HEK293 (cell line): ENCODE measurements around the gene TRIM46.
A peak's percentile ranks its signal among the peaks of the same experiment; 100 is the strongest.

Experiments used
- CTCF ChIA-PET: fragments of 350-600 bp; formaldehyde crosslinking; extraction: SDS; loops from one replicate; lab custom pipeline; 2021; ENCODE audit warnings: antibody characterized with exemption; lab: Yijun Ruan, JAX
- POLR2A ChIA-PET: fragments of 300-600 bp; formaldehyde crosslinking; extraction: SDS; loops from one replicate; lab custom pipeline; 2020; ENCODE audit warnings: antibody characterized with exemption, inconsistent platforms; lab: Yijun Ruan, JAX
- H3K27ac ChIP-seq: fragments of 200-500 bp; sonication (Bioruptor generic); 2 replicates; pipeline ENCODE4 v1.5.1; 2014; ENCODE audit warnings: low read depth, low read length, control low read depth, inconsistent platforms; ENCODE audit errors: extremely low read depth
- H3K36me3 ChIP-seq, 2 experiments: fragments of 200-500 bp in 1 of 2; sonication (Bioruptor generic) in 1 of 2; 1 replicate in 1 of 2; 2 replicates in 1 of 2; pipeline ENCODE4 v1.5.1; 2014 to 2017; ENCODE audit warnings: inconsistent platforms in 2 of 2, low read length in 2 of 2; ENCODE audit not compliant: control insufficient read depth in 2 of 2, insufficient read depth in 1 of 2
- H3K4me1 ChIP-seq: fragments of 200-500 bp; sonication (Bioruptor generic); 2 replicates; pipeline ENCODE4 v1.5.1; 2014; ENCODE audit warnings: mild to moderate bottlenecking, low read length, inconsistent platforms; ENCODE audit not compliant: control insufficient read depth, insufficient read depth
- H3K4me3 ChIP-seq: 2 replicates; pipeline ENCODE4 v1.5.1; 2011; ENCODE audit warnings: low read depth, mild to moderate bottlenecking, control low read depth, low read length, moderate library complexity
- H3K9me3 ChIP-seq: fragments of 200-500 bp; sonication (Bioruptor generic); 2 replicates; pipeline ENCODE4 v1.5.1; 2014; ENCODE audit warnings: low read depth, low read length, inconsistent platforms; ENCODE audit not compliant: control insufficient read depth, insufficient read depth
- GLI4 ChIP-seq: fragments of 450-650 bp; formaldehyde crosslinking; IDR thresholded peaks from 2 replicates; pipeline ENCODE4 v1.5.1; 2016; ENCODE audit warnings: missing biosample characterization, missing genetic modification characterization
- HOXA7 ChIP-seq: sonication (generic); formaldehyde crosslinking; IDR thresholded peaks from 2 replicates; pipeline ENCODE4 v1.8.1; 2022; ENCODE audit warnings: missing genetic modification reagents, borderline replicate concordance
- MEIS1 ChIP-seq: sonication (generic); formaldehyde crosslinking; IDR thresholded peaks from 2 replicates; pipeline ENCODE4 v1.8.1; 2022; ENCODE audit warnings: missing genetic modification reagents, mild to moderate bottlenecking, borderline replicate concordance
- REST ChIP-seq: fragments of 450-650 bp; formaldehyde crosslinking; IDR thresholded peaks from 2 replicates; pipeline ENCODE4 v1.5.1; 2016; ENCODE audit warnings: missing biosample characterization, missing genetic modification characterization
- SP2 ChIP-seq: fragments of 450-650 bp; formaldehyde crosslinking; IDR thresholded peaks from 2 replicates; pipeline ENCODE4 v1.5.1; 2016; ENCODE audit warnings: missing biosample characterization, missing genetic modification characterization
- SP7 ChIP-seq: fragments of 450-650 bp; formaldehyde crosslinking; IDR thresholded peaks from 2 replicates; pipeline ENCODE4 v1.5.1; 2016; ENCODE audit warnings: missing biosample characterization, missing genetic modification characterization
- TRIM28 ChIP-seq: IDR thresholded peaks from 2 replicates; pipeline ENCODE4 v1.6.1; 2011; ENCODE audit warnings: low read length, control low read depth, borderline replicate concordance
- YY1 ChIP-seq: fragments of 450-650 bp; formaldehyde crosslinking; IDR thresholded peaks from 2 replicates; pipeline ENCODE4 v1.5.1; 2018; ENCODE audit warnings: missing biosample characterization, missing genetic modification characterization
- ZBTB10 ChIP-seq: fragments of 450-650 bp; formaldehyde crosslinking; IDR thresholded peaks from 2 replicates; pipeline ENCODE4 v1.5.1; 2016; ENCODE audit warnings: missing biosample characterization, missing genetic modification characterization
- ZFHX2 ChIP-seq: fragments of 450-650 bp; formaldehyde crosslinking; conservative IDR thresholded peaks from 2 replicates; pipeline ENCODE4 v1.5.1; 2016; ENCODE audit warnings: missing biosample characterization, missing genetic modification characterization
- ZNF157 ChIP-seq: fragments of 450-650 bp; formaldehyde crosslinking; IDR thresholded peaks from 2 replicates; pipeline ENCODE4 v1.5.1; 2016; ENCODE audit warnings: missing biosample characterization, missing genetic modification characterization
- ZNF221 ChIP-seq: fragments of 450-650 bp; formaldehyde crosslinking; IDR thresholded peaks from 2 replicates; pipeline ENCODE4 v1.5.1; 2017; ENCODE audit warnings: missing biosample characterization, missing genetic modification characterization, borderline replicate concordance
- ZNF223 ChIP-seq: fragments of 450-650 bp; formaldehyde crosslinking; IDR thresholded peaks from 2 replicates; pipeline ENCODE4 v1.5.1; 2016; ENCODE audit warnings: missing biosample characterization, missing genetic modification characterization
- ZNF274 ChIP-seq, 2 experiments: fragments of 200-500 bp in 1 of 2; fragments of 450-650 bp in 1 of 2; sonication (Bioruptor generic) in 1 of 2; formaldehyde crosslinking in 1 of 2; IDR thresholded peaks; 2 replicates each; pipeline versions ENCODE4 v1.5.1 to v1.6.1; 2014 to 2016; ENCODE audit warnings: borderline replicate concordance in 1 of 2, inconsistent platforms in 1 of 2, low read length in 1 of 2, missing biosample characterization in 1 of 2, missing genetic modification characterization in 1 of 2
- ZNF324 ChIP-seq: fragments of 450-650 bp; formaldehyde crosslinking; IDR thresholded peaks from 2 replicates; pipeline ENCODE4 v1.5.1; 2016; ENCODE audit warnings: missing biosample characterization, missing genetic modification characterization
- ZNF366 ChIP-seq: fragments of 450-650 bp; formaldehyde crosslinking; conservative IDR thresholded peaks from 2 replicates; pipeline ENCODE4 v1.5.1; 2016; ENCODE audit warnings: missing biosample characterization, missing genetic modification characterization
- ZNF37A ChIP-seq: fragments of 450-650 bp; IDR thresholded peaks from 2 replicates; pipeline ENCODE4 v1.5.1; 2018; ENCODE audit warnings: missing biosample characterization, missing genetic modification characterization
- ZNF398 ChIP-seq: fragments of 450-650 bp; formaldehyde crosslinking; IDR thresholded peaks from 2 replicates; pipeline ENCODE4 v1.5.1; 2017; ENCODE audit warnings: missing biosample characterization, missing genetic modification characterization
- ZNF449 ChIP-seq: fragments of 450-650 bp; formaldehyde crosslinking; IDR thresholded peaks from 2 replicates; pipeline ENCODE4 v1.5.1; 2017; ENCODE audit warnings: missing biosample characterization, mild to moderate bottlenecking, missing genetic modification characterization, moderate library complexity
- ZNF501 ChIP-seq: fragments of 450-650 bp; formaldehyde crosslinking; IDR thresholded peaks from 2 replicates; pipeline ENCODE4 v1.5.1; 2016; ENCODE audit warnings: missing biosample characterization, missing genetic modification characterization
- ZNF555 ChIP-seq: fragments of 450-650 bp; formaldehyde crosslinking; conservative IDR thresholded peaks from 2 replicates; pipeline ENCODE4 v1.5.1; 2017; ENCODE audit warnings: missing biosample characterization, mild to moderate bottlenecking, missing genetic modification characterization, inconsistent platforms
- ZNF654 ChIP-seq: fragments of 450-650 bp; formaldehyde crosslinking; IDR thresholded peaks from 2 replicates; pipeline ENCODE4 v1.5.1; 2016; ENCODE audit warnings: low read depth, missing biosample characterization, missing genetic modification characterization
- ZNF785 ChIP-seq: fragments of 450-650 bp; formaldehyde crosslinking; IDR thresholded peaks from 2 replicates; pipeline ENCODE4 v1.5.1; 2016; ENCODE audit warnings: missing biosample characterization, missing genetic modification characterization
- ZSCAN18 ChIP-seq: fragments of 450-650 bp; formaldehyde crosslinking; IDR thresholded peaks from 2 replicates; pipeline ENCODE4 v1.5.1; 2016; ENCODE audit warnings: missing biosample characterization, missing genetic modification characterization
- ZXDB ChIP-seq: fragments of 450-650 bp; formaldehyde crosslinking; IDR thresholded peaks from 2 replicates; pipeline ENCODE4 v1.5.1; 2016; ENCODE audit warnings: missing biosample characterization, missing genetic modification characterization

TRIM46 gene

GRCh38 chr1:155125946-155126555, 47.6 kb upstream of the TRIM46 start (continued):
- no peak for TF ChIP-seq ZNF274 (IDR thresholded peaks at IDR 0.05; ENCODE audit: low read length)
- TF ChIP-seq ZNF274 (tag by site-specific recombination; IDR thresholded peaks at IDR 0.05; ENCODE audit: borderline replicate concordance): no peak
- 0 out of 2 replicates have a peak, but pooled peaks have one; percentile 16 for TF ChIP-seq TRIM28
- TF ChIP-seq ZNF366 (tag by site-specific recombination): peak; percentile 54
- no peak for TF ChIP-seq ZSCAN18 (tag by site-specific recombination)
- no peak for TF ChIP-seq ZNF37A (tag by site-specific recombination)
- no peak for TF ChIP-seq ZNF157
- no peak for TF ChIP-seq ZFHX2 (tag by site-specific recombination)
- no peak for TF ChIP-seq REST (tag by site-specific recombination)
- TF ChIP-seq ZNF555 (tag by site-specific recombination): no peak
- no peak for TF ChIP-seq ZNF785
- peak; percentile 25; the same call in 1 of the 2 replicates for TF ChIP-seq ZNF449 (tag by site-specific recombination)
- peak; percentile 96 for TF ChIP-seq SP7 (tag by site-specific recombination)
- peak; percentile 91 for TF ChIP-seq ZNF501 (tag by site-specific recombination)
- TF ChIP-seq YY1 (tag by site-specific recombination): no peak
- no peak for TF ChIP-seq SP2 (tag by site-specific recombination)
- no peak; the same call in 1 of the 2 replicates for TF ChIP-seq GLI4 (tag by site-specific recombination)

- peak overlapping the region; percentile 62 for H3K4me3 ChIP-seq
- H3K27ac ChIP-seq: peak overlapping the region; percentile 73
- ChIA-PET CTCF (interaction anchor here (1.4 to 2.6 kb wide), 4 partner anchors 32 to 46 kb away, joined by 5 to 17 read pairs (median 6); partner anchors contain the start of gene KRTCAP2), POLR2A (interaction anchor here (0.7 to 2.9 kb wide), 6 partner anchors 8 to 46 kb away, joined by 3 to 9 read pairs (median 6); partner anchors contain the start of genes KRTCAP2 and SLC50A1)
- H3K36me3 ChIP-seq: peaks cover 0 to 10% of the 10 kb centered on the region in 2 experiments; a peak in 1 of 3 replicates
- H3K9me3 ChIP-seq: no peaks in the 10 kb centered on the region
- peaks cover 21% of the 10 kb centered on the region for H3K4me1 ChIP-seq
- no peak for TF ChIP-seq ZNF223 (tag by site-specific recombination)
- peak; percentile 28; the same call in 1 of the 2 replicates for TF ChIP-seq ZBTB10
- no peak; the same call in 1 of the 2 replicates for TF ChIP-seq ZXDB (tag by site-specific recombination)
- TF ChIP-seq ZNF654 (tag by site-specific recombination): no peak
- TF ChIP-seq ZNF221 (tag by site-specific recombination): no peak
- TF ChIP-seq ZFHX2 (tag by site-specific recombination): peak; percentile 97
- peak; percentile 5; the same call in 1 of the 2 replicates for TF ChIP-seq ZNF324 (tag by site-specific recombination)
- no peak for TF ChIP-seq HOXA7 (CRISPR knock-in tag)
- TF ChIP-seq MEIS1 (CRISPR knock-in tag): no peak
- TF ChIP-seq ZNF398 (tag by site-specific recombination): peak; percentile 94
Measured at GRCh38 chr1:155126556-155127104, 47.0 kb upstream of the TRIM46 start.
